ENCODE measurements around the gene ZNF593. TPM values are rescaled to one million over a fixed set of nuclear protein-coding genes. Genes with fewer than 3 reads are reported as not detected.

Gene ZNF593
- total and polyA plus RNA-seq, 2 experiments from 2014 or later: 26.2 to 108 TPM

DNA sequence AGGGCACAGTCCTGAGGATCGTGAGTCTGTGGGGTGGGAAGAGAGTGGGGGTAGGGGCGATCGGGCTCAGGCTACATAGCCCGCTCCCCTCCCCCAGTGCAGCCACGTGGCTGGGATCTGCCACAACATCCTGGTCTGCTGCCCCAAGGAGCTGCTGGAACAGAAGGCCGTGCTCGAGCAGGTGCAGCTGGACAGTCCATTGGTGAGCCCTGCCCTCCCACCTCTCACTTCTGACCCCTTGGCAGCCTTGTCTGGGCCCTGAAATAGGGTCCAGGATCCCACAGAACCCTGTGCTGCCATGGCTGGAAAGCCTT is 12.6 kb downstream of the ZNF593 start:
- no peaks in the 10 kb centered on the region for H3K4me1 ChIP-seq (ENCODE audit: insufficient read depth)
- no peaks in the 10 kb centered on the region for H4K20me1 ChIP-seq (replicated peaks; ENCODE audit: insufficient read depth)
- H3K27ac Mint-ChIP-seq: no peak overlapping the region
- H3K27ac ChIP-seq (ENCODE audit: low read depth): no peak overlapping the region
- H3F3A ChIP-seq (replicated peaks; ENCODE audit: low read depth): no peaks in the 10 kb centered on the region
- H3K4me2 ChIP-seq: no peak overlapping the region
- no peaks in the 10 kb centered on the region for H3K36me3 ChIP-seq (ENCODE audit: insufficient read depth)
- no peaks in the 10 kb centered on the region for H3K27me3 ChIP-seq (ENCODE audit: insufficient read depth)
- no peak for TF ChIP-seq POLR2AphosphoS5 (IDR thresholded peaks at IDR 0.05; ENCODE audit: low read depth)
- TF ChIP-seq JUNB (IDR thresholded peaks at IDR 0.05; ENCODE audit: unreplicated experiment): no peak
- TF ChIP-seq EZH2 (IDR thresholded peaks at IDR 0.05; ENCODE audit: low read depth, unreplicated experiment): no peak
- TF ChIP-seq ZNF331 (CRISPR knock-in tag; IDR thresholded peaks at IDR 0.05; ENCODE audit: low read depth): no peak
- TF ChIP-seq, protein P1, sequence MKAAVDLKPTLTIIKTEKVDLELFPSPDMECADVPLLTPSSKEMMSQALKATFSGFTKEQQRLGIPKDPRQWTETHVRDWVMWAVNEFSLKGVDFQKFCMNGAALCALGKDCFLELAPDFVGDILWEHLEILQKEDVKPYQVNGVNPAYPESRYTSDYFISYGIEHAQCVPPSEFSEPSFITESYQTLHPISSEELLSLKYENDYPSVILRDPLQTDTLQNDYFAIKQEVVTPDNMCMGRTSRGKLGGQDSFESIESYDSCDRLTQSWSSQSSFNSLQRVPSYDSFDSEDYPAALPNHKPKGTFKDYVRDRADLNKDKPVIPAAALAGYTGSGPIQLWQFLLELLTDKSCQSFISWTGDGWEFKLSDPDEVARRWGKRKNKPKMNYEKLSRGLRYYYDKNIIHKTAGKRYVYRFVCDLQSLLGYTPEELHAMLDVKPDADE (IDR thresholded peaks at IDR 0.05): no peak
- no peak for TF ChIP-seq NANOG (IDR thresholded peaks at IDR 0.05; ENCODE audit: borderline replicate concordance)
- no peak for TF ChIP-seq ZNF114 (CRISPR knock-in tag; IDR thresholded peaks at IDR 0.05)
- TF ChIP-seq REST (IDR thresholded peaks at IDR 0.05; ENCODE audit: unreplicated experiment): no peak
- TF ChIP-seq EZH2phosphoT487 (IDR thresholded peaks at IDR 0.05; ENCODE audit: unreplicated experiment): no peak
- no peak for TF ChIP-seq STAT1 (IDR thresholded peaks at IDR 0.05; ENCODE audit: unreplicated experiment)
- no peak for TF ChIP-seq CREB1 (CRISPR knock-in tag; IDR thresholded peaks at IDR 0.05; ENCODE audit: low read depth)
- TF ChIP-seq CTCF (conservative IDR thresholded peaks at IDR 0.05; ENCODE audit: low read depth in 2 of 2): no peak
- TF ChIP-seq, protein P2, sequence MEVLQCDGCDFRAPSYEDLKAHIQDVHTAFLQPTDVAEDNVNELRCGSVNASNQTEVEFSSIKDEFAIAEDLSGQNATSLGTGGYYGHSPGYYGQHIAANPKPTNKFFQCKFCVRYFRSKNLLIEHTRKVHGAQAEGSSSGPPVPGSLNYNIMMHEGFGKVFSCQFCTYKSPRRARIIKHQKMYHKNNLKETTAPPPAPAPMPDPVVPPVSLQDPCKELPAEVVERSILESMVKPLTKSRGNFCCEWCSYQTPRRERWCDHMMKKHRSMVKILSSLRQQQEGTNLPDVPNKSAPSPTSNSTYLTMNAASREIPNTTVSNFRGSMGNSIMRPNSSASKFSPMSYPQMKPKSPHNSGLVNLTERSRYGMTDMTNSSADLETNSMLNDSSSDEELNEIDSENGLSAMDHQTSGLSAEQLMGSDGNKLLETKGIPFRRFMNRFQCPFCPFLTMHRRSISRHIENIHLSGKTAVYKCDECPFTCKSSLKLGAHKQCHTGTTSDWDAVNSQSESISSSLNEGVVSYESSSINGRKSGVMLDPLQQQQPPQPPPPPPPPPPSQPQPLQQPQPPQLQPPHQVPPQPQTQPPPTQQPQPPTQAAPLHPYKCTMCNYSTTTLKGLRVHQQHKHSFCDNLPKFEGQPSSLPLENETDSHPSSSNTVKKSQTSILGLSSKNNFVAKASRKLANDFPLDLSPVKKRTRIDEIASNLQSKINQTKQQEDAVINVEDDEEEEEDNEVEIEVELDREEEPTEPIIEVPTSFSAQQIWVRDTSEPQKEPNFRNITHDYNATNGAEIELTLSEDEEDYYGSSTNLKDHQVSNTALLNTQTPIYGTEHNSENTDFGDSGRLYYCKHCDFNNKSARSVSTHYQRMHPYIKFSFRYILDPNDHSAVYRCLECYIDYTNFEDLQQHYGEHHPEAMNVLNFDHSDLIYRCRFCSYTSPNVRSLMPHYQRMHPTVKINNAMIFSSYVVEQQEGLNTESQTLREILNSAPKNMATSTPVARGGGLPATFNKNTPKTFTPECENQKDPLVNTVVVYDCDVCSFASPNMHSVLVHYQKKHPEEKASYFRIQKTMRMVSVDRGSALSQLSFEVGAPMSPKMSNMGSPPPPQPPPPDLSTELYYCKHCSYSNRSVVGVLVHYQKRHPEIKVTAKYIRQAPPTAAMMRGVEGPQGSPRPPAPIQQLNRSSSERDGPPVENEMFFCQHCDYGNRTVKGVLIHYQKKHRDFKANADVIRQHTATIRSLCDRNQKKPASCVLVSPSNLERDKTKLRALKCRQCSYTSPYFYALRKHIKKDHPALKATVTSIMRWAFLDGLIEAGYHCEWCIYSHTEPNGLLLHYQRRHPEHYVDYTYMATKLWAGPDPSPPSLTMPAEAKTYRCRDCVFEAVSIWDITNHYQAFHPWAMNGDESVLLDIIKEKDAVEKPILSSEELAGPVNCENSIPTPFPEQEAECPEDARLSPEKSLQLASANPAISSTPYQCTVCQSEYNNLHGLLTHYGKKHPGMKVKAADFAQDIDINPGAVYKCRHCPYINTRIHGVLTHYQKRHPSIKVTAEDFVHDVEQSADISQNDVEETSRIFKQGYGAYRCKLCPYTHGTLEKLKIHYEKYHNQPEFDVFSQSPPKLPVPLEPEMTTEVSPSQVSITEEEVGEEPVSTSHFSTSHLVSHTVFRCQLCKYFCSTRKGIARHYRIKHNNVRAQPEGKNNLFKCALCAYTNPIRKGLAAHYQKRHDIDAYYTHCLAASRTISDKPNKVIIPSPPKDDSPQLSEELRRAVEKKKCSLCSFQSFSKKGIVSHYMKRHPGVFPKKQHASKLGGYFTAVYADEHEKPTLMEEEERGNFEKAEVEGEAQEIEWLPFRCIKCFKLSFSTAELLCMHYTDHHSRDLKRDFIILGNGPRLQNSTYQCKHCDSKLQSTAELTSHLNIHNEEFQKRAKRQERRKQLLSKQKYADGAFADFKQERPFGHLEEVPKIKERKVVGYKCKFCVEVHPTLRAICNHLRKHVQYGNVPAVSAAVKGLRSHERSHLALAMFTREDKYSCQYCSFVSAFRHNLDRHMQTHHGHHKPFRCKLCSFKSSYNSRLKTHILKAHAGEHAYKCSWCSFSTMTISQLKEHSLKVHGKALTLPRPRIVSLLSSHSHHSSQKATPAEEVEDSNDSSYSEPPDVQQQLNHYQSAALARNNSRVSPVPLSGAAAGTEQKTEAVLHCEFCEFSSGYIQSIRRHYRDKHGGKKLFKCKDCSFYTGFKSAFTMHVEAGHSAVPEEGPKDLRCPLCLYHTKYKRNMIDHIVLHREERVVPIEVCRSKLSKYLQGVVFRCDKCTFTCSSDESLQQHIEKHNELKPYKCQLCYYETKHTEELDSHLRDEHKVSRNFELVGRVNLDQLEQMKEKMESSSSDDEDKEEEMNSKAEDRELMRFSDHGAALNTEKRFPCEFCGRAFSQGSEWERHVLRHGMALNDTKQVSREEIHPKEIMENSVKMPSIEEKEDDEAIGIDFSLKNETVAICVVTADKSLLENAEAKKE (CRISPR knock-in tag; IDR thresholded peaks at IDR 0.05): no peak
- no peaks in the 10 kb centered on the region for H3K79me2 ChIP-seq (replicated peaks; ENCODE audit: insufficient read depth)
- peaks cover 10% of the 10 kb centered on the region for H3K36me3 Mint-ChIP-seq (ENCODE audit: low read depth)
- H3K27me3 Mint-ChIP-seq (ENCODE audit: insufficient read depth, low read depth, poor library complexity): peaks cover 8% of the 10 kb centered on the region
- ATAC-seq: no peak
- no peak overlapping the region for H3K4me3 ChIP-seq
- no peaks in the 10 kb centered on the region for H3K9me3 Mint-ChIP-seq
- H3K9me2 ChIP-seq (ENCODE audit: insufficient read depth): no peaks in the 10 kb centered on the region
- no peak for DNase-seq (ENCODE audit: low spot score)
- peaks cover 9% of the 10 kb centered on the region; the same call in 2 of the 3 replicates for H3K4me1 Mint-ChIP-seq
- no peak overlapping the region for H3K4me3 Mint-ChIP-seq
- H2AFZ ChIP-seq: no peak overlapping the region
